COLO668 (cell line): ENCODE data around the gene SCAF1.

Source experiments
- DNase-seq: peaks from one replicate; lab custom pipeline; 2025; ENCODE audit not compliant: unreplicated experiment; lab: John Stamatoyannopoulos, UW

SCAF1 gene

GRCh38 chr19:49642492-49643035, 555 bp downstream of the SCAF1 start:
- DNase-seq, result no peak

- DNase-seq, result no peak
These were observed 1.5 kb downstream of the SCAF1 start for GRCh38 chr19:49643466-49643865.

DNA sequence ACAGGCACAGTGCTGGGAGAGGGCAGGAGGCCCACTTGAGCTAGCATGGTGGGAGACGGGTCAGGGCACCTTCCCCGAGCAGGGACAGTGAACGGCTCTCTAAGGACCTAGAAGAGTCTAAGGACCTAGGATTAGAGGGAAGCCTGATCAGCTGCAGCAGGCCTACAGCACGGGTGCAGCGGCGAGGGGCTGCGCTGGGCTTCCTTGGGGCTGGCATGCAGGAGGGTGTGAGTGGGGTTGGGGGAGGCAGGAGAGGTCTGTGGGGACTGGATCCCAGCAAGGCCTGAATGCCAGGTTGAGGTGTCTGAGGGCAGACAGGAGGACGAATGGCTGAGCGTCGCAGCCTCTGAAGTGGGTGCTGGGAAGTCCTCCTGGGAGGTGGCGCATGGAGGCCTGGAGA, 3.6 kb downstream of the SCAF1 start:
- no peak for DNase-seq

GRCh38 chr19:49645995-49646394, 4.0 kb downstream of the SCAF1 start:
- DNase-seq, result no peak

DNA sequence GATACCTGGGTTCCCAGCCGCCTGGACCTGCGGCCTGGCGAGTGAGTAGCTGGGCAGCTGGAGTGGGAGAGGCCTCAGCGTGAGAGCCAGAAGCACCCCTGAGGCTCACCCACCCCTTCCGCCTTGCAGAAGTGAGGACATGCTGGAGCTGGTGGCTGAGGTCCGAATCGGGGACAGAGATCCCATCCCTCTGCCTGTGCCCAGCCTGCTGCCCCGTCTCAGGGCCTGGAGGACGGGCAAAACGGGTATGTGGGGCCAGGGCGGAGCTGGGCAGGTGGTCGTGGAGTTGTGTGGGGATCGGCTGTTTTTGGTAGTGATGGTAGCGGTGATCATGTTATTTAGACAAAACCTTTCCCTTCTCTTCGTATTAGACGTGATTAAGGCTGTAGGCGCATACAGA, 4.6 kb downstream of the SCAF1 start:
- no peak for DNase-seq

- DNase-seq, result no peak
These were observed 9.2 kb downstream of the SCAF1 start for GRCh38 chr19:49651029-49651819.

DNA sequence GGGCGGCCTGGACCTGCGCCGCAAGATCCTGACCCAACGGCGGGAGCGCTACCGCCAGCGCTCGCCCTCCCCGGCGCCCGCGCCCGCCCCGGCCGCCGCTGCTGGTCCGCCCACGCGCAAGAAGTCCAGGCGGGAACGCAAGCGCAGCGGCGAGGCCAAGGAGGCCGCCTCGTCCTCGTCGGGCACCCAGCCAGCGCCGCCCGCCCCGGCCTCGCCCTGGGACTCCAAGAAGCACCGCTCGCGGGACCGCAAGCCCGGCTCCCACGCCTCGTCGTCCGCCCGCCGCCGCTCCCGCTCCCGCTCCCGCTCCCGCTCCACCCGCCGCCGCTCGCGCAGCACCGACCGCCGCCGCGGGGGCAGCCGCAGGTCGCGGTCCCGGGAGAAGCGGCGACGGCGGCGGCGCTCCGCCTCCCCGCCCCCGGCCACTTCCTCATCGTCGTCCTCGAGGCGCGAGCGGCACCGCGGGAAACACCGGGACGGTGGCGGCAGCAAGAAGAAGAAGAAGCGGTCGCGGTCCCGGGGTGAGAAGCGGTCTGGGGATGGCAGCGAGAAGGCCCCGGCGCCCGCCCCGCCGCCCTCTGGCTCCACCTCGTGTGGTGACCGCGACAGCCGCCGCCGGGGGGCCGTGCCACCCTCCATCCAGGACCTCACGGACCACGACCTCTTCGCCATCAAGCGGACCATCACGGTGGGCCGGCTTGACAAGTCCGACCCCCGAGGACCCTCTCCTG, 10.0 kb downstream of the SCAF1 start:
- no peak for DNase-seq

GRCh38 chr19:49652551-49653465, 10.8 kb downstream of the SCAF1 start:
- no peak for DNase-seq

- DNase-seq, result no peak
These were observed 11.4 kb downstream of the SCAF1 start for GRCh38 chr19:49653466-49653806.

DNA sequence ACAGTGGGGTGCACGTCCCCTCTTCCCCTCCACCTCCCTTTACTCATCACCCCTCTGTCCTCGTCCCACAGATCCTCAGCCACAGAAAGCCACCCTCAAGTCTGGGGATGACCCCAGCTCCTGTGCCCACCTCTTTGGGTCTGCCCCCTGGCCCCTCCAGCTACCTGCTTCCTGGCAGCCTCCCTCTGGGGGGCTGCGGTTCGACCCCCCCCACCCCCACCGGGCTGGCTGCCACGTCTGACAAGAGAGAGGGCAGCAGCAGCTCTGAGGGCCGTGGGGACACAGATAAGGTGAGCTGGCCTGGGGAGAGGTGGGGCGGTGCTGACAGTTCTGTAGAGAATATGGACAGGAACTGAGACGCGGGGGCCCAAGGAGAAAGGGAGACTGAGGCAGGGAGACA, 12.6 kb downstream of the SCAF1 start:
- no peak for DNase-seq

DNA sequence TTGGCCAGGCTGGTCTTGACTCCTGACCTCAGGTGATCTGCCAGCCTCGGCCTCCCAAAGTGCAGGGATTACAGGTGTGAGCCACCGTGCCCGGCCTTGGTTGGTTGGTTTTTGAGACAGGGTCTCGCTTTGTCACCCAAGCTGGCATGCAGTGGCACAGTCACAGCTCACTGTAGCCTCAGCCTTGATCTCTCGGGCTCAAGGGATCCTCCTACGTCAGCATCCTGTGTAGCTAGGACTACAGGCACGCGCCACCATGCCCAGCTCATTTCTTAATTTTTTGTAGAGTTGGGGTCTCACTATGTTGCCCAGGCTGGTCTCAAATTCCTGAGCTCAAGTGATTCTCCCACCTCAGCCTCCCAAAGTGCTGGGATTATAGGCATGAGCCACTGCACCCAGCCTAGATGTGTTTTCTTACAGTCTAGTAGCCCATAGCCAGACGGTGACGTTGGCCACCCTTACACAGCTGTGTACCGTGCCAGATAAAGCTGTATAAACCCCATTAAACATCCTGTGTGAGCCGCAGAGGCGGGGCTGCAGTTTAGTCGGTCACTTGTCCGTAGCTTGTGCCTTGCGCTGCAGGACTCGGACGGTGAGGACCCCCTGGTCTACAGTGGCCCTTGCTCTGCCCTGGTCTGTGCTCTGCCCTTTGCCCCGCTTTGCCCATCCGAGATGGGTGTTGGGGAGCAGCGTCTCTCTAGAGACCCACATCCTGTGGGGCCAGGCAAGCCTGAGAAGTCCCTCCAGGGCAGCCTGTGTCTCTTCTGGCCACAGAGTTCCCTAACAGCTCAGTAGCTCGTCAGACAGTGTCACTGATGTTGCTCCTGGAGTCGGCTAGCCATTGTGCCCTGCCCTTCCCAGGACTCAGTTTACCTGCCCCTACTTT, 13.8 kb downstream of the SCAF1 start:
- no peak for DNase-seq

GRCh38 chr19:49656456-49657109, 14.6 kb downstream of the SCAF1 start:
- no peak for DNase-seq

DNA sequence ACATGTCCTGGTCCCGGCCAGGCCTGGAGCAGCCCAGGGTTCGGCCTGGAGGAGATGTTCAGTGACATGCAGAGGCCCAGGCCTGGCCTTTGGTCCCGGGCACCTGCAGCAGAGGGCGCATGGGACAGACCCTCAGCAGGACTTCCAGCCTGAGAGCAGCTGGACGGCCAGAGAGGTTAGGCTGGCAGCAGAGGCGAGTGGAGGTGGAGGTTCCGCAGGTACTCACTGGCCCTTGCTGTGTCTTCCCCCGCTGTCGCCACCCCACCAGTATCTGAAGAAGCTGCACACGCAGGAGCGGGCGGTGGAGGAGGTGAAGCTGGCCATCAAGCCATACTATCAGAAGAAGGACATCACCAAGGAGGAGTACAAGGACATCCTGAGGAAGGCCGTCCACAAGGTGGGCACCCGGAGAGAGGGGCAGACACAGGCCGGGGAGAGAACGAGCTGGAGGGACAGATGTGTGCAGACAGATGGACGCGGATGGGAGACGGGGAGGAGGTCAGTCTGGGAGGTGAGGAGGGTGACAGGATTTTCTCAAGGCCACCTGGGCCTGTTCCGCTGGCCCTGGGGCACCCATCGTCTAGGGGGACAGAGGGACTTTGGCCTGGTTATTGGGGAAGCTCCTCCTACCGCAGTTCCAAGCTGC, 15.6 kb downstream of the SCAF1 start:
- DNase-seq, result no peak

- DNase-seq, result no peak
These were observed 16.1 kb downstream of the SCAF1 start for GRCh38 chr19:49658139-49658517.

DNA sequence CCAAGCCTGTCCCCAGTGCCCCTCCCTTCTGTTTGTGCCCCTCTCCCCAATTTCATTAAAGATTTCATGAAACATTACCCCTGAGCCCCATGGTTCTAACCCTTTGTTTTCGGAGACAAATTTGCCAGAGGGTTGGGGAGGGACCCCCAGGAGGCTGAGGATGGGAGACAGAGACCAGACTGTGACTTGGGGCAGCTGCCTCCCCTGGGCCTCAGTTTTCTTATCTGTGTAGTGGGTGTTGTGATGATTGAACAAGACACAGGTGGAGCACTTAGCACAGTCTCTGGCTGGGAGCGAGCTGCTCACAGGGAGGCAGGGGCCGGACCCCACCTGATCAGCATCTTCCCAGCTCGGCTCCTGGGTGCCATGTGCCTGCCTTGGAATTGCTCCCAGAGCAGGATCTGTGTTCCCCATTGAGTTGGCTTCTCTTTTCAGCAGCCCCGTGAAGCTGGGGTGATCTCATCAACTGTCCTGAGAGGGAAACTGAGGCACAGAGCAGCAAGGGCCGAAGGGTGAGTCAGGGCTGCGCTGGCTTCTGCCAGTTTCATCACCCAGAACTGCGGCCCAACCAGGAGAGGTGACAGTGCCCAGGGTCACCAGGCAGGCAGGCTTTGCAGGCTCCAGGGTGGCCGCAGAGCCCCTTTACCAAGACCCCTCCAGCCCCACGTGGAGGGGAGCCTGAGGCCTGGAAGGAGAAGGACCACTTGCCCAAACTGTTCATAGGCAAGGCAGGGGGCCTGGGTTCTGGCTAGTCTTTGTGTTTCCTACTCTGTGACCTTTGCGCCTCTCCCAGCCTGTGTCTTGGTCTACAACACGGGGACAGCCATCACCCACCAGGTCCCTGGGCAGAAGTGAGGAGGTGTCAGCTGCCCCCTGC, 16.8 kb downstream of the SCAF1 start:
- no peak for DNase-seq

- DNase-seq, result no peak
These were observed 18.4 kb downstream of the SCAF1 start for GRCh38 chr19:49660338-49660961.

DNA sequence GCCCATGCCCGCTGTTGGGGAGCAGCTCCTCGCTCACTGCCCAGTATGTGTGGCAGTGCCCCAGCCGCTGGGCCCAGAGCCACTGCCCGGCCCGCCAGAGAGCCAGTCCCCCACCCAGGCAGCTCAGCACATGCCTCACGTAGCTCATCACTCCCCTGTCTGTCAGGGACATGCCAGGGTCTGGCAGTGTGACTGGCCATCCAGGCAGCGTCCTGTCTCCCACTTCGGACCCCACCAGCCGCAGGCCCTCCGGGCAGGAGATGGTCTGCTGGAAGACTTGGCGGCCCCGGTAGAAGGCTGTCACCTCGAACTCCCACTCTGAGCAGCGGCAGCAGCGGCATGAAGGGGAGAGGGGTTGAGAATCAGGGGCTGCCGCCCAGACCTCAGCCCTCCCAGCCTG, 20.0 kb downstream of the SCAF1 start:
- DNase-seq, result no peak

DNA sequence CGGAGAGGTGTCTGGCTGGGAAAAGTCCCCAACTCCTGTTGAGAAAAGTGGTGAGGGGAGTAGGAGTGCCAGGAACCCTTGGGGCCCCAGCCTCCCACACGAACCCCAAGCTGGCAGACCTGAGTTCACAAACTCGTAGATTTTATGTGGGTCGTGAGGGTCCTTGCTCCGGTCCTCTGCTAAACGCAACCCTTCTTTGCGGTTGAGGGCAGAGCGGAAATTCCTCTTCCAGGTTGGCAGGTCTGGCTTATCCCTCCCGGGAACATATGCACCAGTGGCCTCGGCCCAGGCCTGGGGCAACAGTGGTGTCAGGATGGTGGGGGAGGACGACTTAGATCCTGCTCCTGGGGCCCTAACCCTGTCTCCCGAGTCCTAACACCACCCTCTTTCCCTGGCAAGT, 21.2 kb downstream of the SCAF1 start:
- no peak for DNase-seq
